HG02678 (cell line): ENCODE measurements around the gene ORAI3.

Experiments used
- ATAC-seq: cut with Tn5 transposase; IDR thresholded peaks from one replicate; pipeline ENCODE4 v1.9.1; 2021; ENCODE audit warnings: mild to moderate bottlenecking, moderate library complexity; ENCODE audit not compliant: unreplicated experiment

The ORAI3 gene

GRCh38 chr16:30948667-30949649, at the start of gene ORAI3:
Gene ORAI3, plus strand, starts transcription at chr16:30949068. Its CDS starts 222 bp downstream, at chr16:30949290.
- ATAC-seq: peak; percentile 69

DNA sequence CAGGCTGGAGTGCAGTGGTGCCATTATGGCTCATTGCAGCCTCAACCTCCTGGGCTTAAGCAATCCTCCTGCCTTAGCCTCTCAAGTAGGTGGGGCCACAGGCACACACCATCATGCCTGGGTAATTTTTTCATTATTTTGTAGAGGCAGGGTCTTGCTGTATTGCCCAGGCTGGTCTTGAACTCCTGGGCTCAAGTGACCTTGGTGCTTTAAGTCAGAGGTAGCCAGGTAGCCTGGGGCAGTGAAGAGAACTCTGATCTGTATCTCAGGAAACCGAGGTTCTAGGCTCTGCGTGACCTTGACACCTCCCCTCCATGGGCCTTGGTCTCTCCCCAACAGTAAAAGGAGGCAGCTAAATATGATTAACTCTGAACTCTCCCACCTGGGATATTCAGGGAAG, 49.1 kb upstream of the ORAI3 start:
- ATAC-seq: no peak

- ATAC-seq: no peak
These were observed 48.3 kb upstream of the ORAI3 start for GRCh38 chr16:30900588-30900987.

GRCh38 chr16:30901201-30902028, 47.5 kb upstream of the ORAI3 start:
- no peak for ATAC-seq

GRCh38 chr16:30902029-30902972, 46.6 kb upstream of the ORAI3 start:
- peak; percentile 75 for ATAC-seq

DNA sequence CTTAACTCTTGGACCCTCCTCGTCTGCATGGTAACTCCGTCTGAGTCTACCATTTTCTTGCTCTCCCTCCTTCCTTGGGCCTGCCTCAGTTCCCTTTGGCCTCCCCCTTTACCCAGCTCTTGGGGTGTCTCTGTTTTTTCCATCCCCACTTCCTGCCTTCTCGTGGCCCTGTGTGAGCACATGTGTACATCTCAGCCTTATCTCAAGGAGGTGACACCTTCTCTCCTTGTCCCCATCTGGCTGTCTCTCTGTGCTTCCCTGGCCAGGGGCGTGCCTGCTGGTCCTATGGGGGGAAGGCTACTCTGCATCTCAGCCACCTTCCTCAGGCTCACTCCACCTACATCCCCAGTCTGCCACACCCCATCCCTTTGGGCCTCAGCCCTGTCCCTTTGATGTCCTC, 45.9 kb upstream of the ORAI3 start:
- no peak for ATAC-seq

DNA sequence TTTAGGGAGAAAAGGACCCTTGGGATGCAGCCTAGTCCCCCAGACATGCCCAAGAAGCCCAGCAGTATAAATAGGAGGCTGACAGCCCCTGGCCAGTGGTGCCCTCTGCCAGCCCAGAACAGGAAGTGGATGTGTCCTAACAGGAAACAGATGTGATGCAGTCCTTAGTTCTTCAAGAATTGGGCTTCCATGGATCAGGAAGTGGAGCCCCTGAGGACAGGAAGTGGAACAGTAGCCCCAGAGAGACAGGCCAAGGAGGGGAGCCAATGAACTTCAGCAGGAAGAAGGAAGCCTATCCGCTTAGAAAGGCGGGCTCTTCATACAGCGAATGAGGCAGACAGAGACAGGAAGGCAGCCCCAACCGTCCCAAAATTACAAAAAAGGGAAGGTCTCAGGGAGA, 45.3 kb upstream of the ORAI3 start:
- ATAC-seq: no peak

- ATAC-seq: no peak
These were observed 44.6 kb upstream of the ORAI3 start for GRCh38 chr16:30904114-30904780.

DNA sequence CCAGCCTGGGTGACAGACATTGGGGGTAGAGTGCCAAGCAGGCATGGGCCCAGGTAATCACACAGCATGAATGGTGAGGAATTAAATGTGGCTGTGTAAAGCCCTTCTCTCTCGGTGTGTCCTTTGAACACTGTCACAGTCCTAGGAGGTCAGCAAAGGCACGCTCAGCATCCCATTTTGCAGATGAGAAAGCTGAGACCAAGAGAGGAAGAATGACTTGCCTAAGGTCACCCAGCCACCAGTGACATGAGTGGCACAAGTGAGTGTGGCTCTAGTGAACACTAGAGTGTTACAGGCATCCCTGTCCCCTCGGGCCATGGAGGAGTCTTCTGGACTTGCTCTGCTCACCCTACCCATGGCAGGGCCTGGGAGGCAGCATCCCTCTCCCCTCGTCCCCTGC, 41.8 kb upstream of the ORAI3 start:
- ATAC-seq: no peak

GRCh38 chr16:30910427-30911029, 38.3 kb upstream of the ORAI3 start:
- ATAC-seq: no peak

GRCh38 chr16:30912794-30913412, 36.0 kb upstream of the ORAI3 start:
- ATAC-seq: no peak

GRCh38 chr16:30914830-30915229, 34.0 kb upstream of the ORAI3 start:
- no peak for ATAC-seq

- ATAC-seq: no peak
These were observed 30.3 kb upstream of the ORAI3 start for GRCh38 chr16:30918614-30919013.

- no peak for ATAC-seq
These were observed 28.0 kb upstream of the ORAI3 start for GRCh38 chr16:30920891-30921290.

- ATAC-seq: no peak
These were observed 27.5 kb upstream of the ORAI3 start for GRCh38 chr16:30921459-30921747.

DNA sequence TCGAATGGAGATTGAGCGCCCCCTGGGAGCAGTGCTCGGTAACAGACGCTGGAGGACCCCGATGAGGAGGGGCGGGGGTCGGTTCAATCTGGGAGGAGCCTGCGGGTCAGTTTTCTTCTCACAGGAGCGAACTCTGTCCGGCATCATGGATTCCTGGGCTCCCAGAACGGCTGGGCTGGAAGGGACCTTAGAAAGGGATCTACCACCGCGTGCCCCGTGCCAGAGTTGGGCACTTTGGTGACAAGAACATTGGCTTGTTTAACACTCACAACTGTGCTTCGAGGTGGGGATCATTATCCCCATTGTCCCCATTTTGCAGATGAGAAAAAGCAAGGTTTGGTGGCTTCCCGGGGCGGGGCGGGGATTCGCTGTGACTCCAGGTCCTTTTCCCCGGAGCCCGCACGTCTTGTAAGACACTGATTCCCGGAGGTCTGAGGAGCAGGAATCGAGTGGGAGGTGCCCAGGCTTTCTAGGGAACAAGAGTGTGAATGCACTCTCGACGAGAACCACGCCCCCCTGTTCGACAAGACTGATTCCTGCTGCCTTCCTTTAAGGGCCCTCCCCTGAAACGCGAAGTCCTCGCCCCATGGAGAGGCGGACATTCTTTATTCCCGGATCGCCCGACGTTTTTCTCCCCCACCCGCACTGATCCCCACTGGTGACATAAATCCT, 27.0 kb upstream of the ORAI3 start:
- no peak for ATAC-seq

GRCh38 chr16:30922420-30922959, 26.4 kb upstream of the ORAI3 start:
- peak; percentile 68 for ATAC-seq

GRCh38 chr16:30922960-30923535, 25.8 kb upstream of the ORAI3 start:
- peak; percentile 69 for ATAC-seq
